GM23248 (cell line): ENCODE results near the gene CREB3L2. TPM values are rescaled to one million over a fixed set of nuclear protein-coding genes. Genes with fewer than 3 reads are reported as not detected.

ENCODE experiments used
- DNase-seq: peaks from one replicate; pipeline ENCODE4 v3.0.0-alpha.2; 2015
- H2AFZ ChIP-seq: fragments of 200-600 bp; sonication (generic); 2 replicates; pipeline ENCODE4 v1.6.1; 2016; ENCODE audit warnings: antibody characterized with exemption
- H3F3A ChIP-seq: fragments of 200-600 bp; sonication (generic); 2 replicates; pipeline ENCODE4 v1.6.1; 2016; ENCODE audit warnings: mild to moderate bottlenecking, antibody characterized with exemption, mixed run types; ENCODE audit not compliant: insufficient read depth
- H3K27ac ChIP-seq: fragments of 200-600 bp; sonication (generic); 2 replicates; pipeline ENCODE4 v1.5.1; 2016; ENCODE audit warnings: mild to moderate bottlenecking
- H3K27me3 ChIP-seq: fragments of 200-600 bp; sonication (generic); replicated peaks from 2 replicates; pipeline ENCODE4 v1.6.1; 2016; ENCODE audit warnings: mild to moderate bottlenecking; ENCODE audit not compliant: insufficient read depth
- H3K36me3 ChIP-seq: fragments of 200-600 bp; sonication (generic); 2 replicates; pipeline ENCODE4 v1.6.1; 2016; ENCODE audit warnings: low read depth, mild to moderate bottlenecking
- H3K4me1 ChIP-seq: fragments of 200-600 bp; sonication (generic); 2 replicates; pipeline ENCODE4 v1.6.1; 2016; ENCODE audit warnings: mild to moderate bottlenecking; ENCODE audit not compliant: insufficient read depth
- H3K4me2 ChIP-seq: fragments of 200-600 bp; sonication (generic); one replicate; pipeline ENCODE4 v1.6.1; 2016; ENCODE audit warnings: mild to moderate bottlenecking; ENCODE audit not compliant: unreplicated experiment
- H3K4me3 ChIP-seq: fragments of 200-600 bp; sonication (generic); 2 replicates; pipeline ENCODE4 v1.5.1; 2016; ENCODE audit warnings: mild to moderate bottlenecking
- H3K79me2 ChIP-seq: fragments of 200-600 bp; sonication (generic); 2 replicates; pipeline ENCODE4 v1.6.1; 2016; ENCODE audit warnings: mild to moderate bottlenecking; ENCODE audit not compliant: insufficient read depth
- H3K9ac ChIP-seq: fragments of 200-600 bp; sonication (generic); 2 replicates; pipeline ENCODE4 v1.6.1; 2016; ENCODE audit warnings: mild to moderate bottlenecking
- H3K9me2 ChIP-seq: fragments of 200-600 bp; sonication (generic); 2 replicates; pipeline ENCODE4 v1.6.1; 2016; ENCODE audit warnings: mixed run types, mild to moderate bottlenecking, moderate library complexity; ENCODE audit not compliant: insufficient read depth
- H3K9me3 ChIP-seq: fragments of 200-600 bp; sonication (generic); one replicate; pipeline ENCODE4 v1.6.1; 2017; ENCODE audit warnings: low read depth
- H4K20me1 ChIP-seq: fragments of 200-600 bp; sonication (generic); 2 replicates; pipeline ENCODE4 v1.6.0; 2016; ENCODE audit not compliant: insufficient read depth
- EZH2 ChIP-seq: fragments of 200-600 bp; sonication (generic); IDR thresholded peaks from 2 replicates; pipeline ENCODE4 v1.6.1; 2018; ENCODE audit warnings: antibody characterized with exemption, mild to moderate bottlenecking; ENCODE audit not compliant: insufficient read depth, poor library complexity, severe bottlenecking
- EZH2phosphoT487 ChIP-seq: fragments of 200-600 bp; sonication (generic); IDR thresholded peaks from 2 replicates; pipeline ENCODE4 v1.6.1; 2018; ENCODE audit warnings: antibody characterized with exemption, moderate library complexity, mild to moderate bottlenecking, low read depth; ENCODE audit not compliant: insufficient read depth
- WGBS, 2 experiments: methylation state at CpG; one replicate each; pipeline ENCODE4 v1.1.6; 2015 to 2017; ENCODE audit warnings: low lambda C conversion rate in 2 of 2, low coverage in 1 of 2; ENCODE audit errors: missing lambda C conversion rate in 2 of 2; 5-methylcytosine and 5-hydroxymethylcytosine counted together
- in situ Hi-C: fragments of 300-500 bp; cut with MboI; formaldehyde crosslinking; loops from 2 replicates; pipeline ENCODE4 v1.15.0; 2020
- polyA plus RNA-seq: library from polyadenylated mRNA; unstranded; fragments of >200 nt; fragmentation: Nextera tagmentation; extraction: Ambion mirVana; gene quantifications from 2 replicates; pipeline ENCODE4 v1.2.1, GENCODE V29; 2016
- total RNA-seq: library from RNA; depleted of rRNA; stranded (reverse); fragments of >200 nt; shearing (Covaris generic); gene quantifications from 2 replicates; pipeline ENCODE4 v1.2.3, GENCODE V29; 2014

The CREB3L2 gene
- total and polyA plus RNA-seq, 2 experiments from 2014 or later = 43.7 to 53.7 TPM

GRCh38 chr7:137885678-137886077 is 116.2 kb downstream of the CREB3L2 start:
- peak overlapping the region; percentile 2; the same call in 1 of the 2 replicates for H3K27ac ChIP-seq
- DNase-seq = no peak
- no peak overlapping the region for H3K4me2 ChIP-seq
- peaks cover 89% of the 10 kb centered on the region for H3F3A ChIP-seq
- H3K36me3 ChIP-seq = peaks cover 61% of the 10 kb centered on the region
- H4K20me1 ChIP-seq = no peaks in the 10 kb centered on the region
- no peaks in the 10 kb centered on the region for H3K9me2 ChIP-seq
- 91% methylated on average over 5 of the region's 5 CpGs for WGBS, 2 experiments
- peaks cover 54% of the 10 kb centered on the region for H3K79me2 ChIP-seq
- H2AFZ ChIP-seq = no peak overlapping the region
- TF ChIP-seq EZH2 = no peak
- TF ChIP-seq EZH2phosphoT487 = no peak
- H3K4me3 ChIP-seq = no peak overlapping the region
- no peak overlapping the region for H3K9ac ChIP-seq
- peaks cover 38% of the 10 kb centered on the region for H3K4me1 ChIP-seq
- H3K27me3 ChIP-seq = no peaks in the 10 kb centered on the region
- no peaks in the 10 kb centered on the region for H3K9me3 ChIP-seq
- in situ Hi-C loops = no loop called here

GRCh38 chr7:137882806-137883205 is 119.1 kb downstream of the CREB3L2 start:
- Histone ChIP-seq H2AFZ (no peak overlapping the region), H3K36me3 (peaks cover 57% of the 10 kb centered on the region), H3F3A (peaks cover 89% of the 10 kb centered on the region), H3K27ac (peak overlapping the region; percentile 94), H3K27me3 (no peaks in the 10 kb centered on the region), H3K4me3 (peak overlapping the region; percentile 12; the same call in 1 of the 2 replicates), H3K4me1 (peaks cover 63% of the 10 kb centered on the region), H3K79me2 (peaks cover 25% of the 10 kb centered on the region), H3K9me2 (no peaks in the 10 kb centered on the region), H3K9me3 (no peaks in the 10 kb centered on the region), H3K4me2 (peak overlapping the region; percentile 67), H4K20me1 (no peaks in the 10 kb centered on the region), H3K9ac (peak overlapping the region; percentile 62)
- in situ Hi-C loops = no loop called here
- peak; percentile 55 for DNase-seq
- TF ChIP-seq EZH2phosphoT487 (no peak), EZH2 (no peak)

GRCh38 chr7:137882261-137882668 is 119.6 kb downstream of the CREB3L2 start:
- peak; percentile 99 for DNase-seq
- Histone ChIP-seq H3K36me3 (peaks cover 58% of the 10 kb centered on the region), H2AFZ (no peak overlapping the region), H3K9ac (peak overlapping the region; percentile 62), H3K4me3 (peak overlapping the region; percentile 12; the same call in 1 of the 2 replicates), H3K27ac (peak overlapping the region; percentile 94), H3K79me2 (peaks cover 20% of the 10 kb centered on the region), H4K20me1 (no peaks in the 10 kb centered on the region), H3K27me3 (no peaks in the 10 kb centered on the region), H3K9me3 (no peaks in the 10 kb centered on the region), H3K4me1 (peaks cover 63% of the 10 kb centered on the region), H3K9me2 (no peaks in the 10 kb centered on the region), H3F3A (peaks cover 90% of the 10 kb centered on the region), H3K4me2 (peak overlapping the region; percentile 67)
- in situ Hi-C loops = no loop called here
- TF ChIP-seq EZH2 (no peak), EZH2phosphoT487 (no peak)
- WGBS, 2 experiments = 0 to 3% methylated on average over 5 of the region's 5 CpGs

GRCh38 chr7:137881607-137882260 is 120.2 kb downstream of the CREB3L2 start:
- Histone ChIP-seq H3F3A (peaks cover 90% of the 10 kb centered on the region), H4K20me1 (no peaks in the 10 kb centered on the region), H3K9me2 (no peaks in the 10 kb centered on the region), H3K27me3 (no peaks in the 10 kb centered on the region), H3K9ac (0 out of 2 replicates have a peak overlapping the region, but pooled peaks have one; percentile 71), H3K79me2 (peaks cover 14% of the 10 kb centered on the region), H3K27ac (peak overlapping the region; percentile 94), H3K4me1 (peaks cover 63% of the 10 kb centered on the region), H2AFZ (no peak overlapping the region), H3K9me3 (no peaks in the 10 kb centered on the region), H3K4me2 (peak overlapping the region; percentile 20), H3K36me3 (peaks cover 60% of the 10 kb centered on the region), H3K4me3 (no peak overlapping the region)
- in situ Hi-C loops = no loop called here
- TF ChIP-seq EZH2phosphoT487 (no peak), EZH2 (no peak)
- 74 to 75% methylated on average over 8 of the region's 8 CpGs for WGBS, 2 experiments
- DNase-seq = no peak

GRCh38 chr7:137880432-137880831 is 121.5 kb downstream of the CREB3L2 start:
- peak; percentile 96 for DNase-seq
- Histone ChIP-seq H4K20me1 (no peaks in the 10 kb centered on the region), H3K4me2 (peak overlapping the region; percentile 46), H3K4me1 (peaks cover 61% of the 10 kb centered on the region), H3K79me2 (peaks cover 3% of the 10 kb centered on the region), H3K9me2 (no peaks in the 10 kb centered on the region), H3K27ac (peak overlapping the region; percentile 94), H3K9ac (peak overlapping the region; percentile 73), H3K4me3 (no peak overlapping the region), H3K36me3 (peaks cover 73% of the 10 kb centered on the region), H3K27me3 (no peaks in the 10 kb centered on the region), H3F3A (peaks cover 90% of the 10 kb centered on the region), H2AFZ (no peak overlapping the region), H3K9me3 (no peaks in the 10 kb centered on the region)
- in situ Hi-C loops = no loop called here
- WGBS, 2 experiments = 2 to 3% methylated on average over 5 of the region's 5 CpGs
- TF ChIP-seq EZH2 (no peak), EZH2phosphoT487 (no peak)
